Mesenteric fat pad (tissue), 1 donor: ENCODE data around the gene ACSL5. TPM values are rescaled to one million over a fixed set of nuclear protein-coding genes. Genes with fewer than 3 reads are reported as not detected.
"Not testable (repeated sequence)": the region's sequence is repeated elsewhere in the genome, so short reads cannot be mapped to it uniquely, and the experiment has no call there.

Source experiments
- DNase-seq: peaks from one replicate; pipeline ENCODE4 v3.0.0-alpha.2; 2020; ENCODE audit warnings: low spot score
- total RNA-seq: library from RNA; stranded (reverse); fragmentation: NEBNext Ultra II Directional; extraction: Animal tissue kit (Norgen Biotek cat#: 25700); gene quantifications from one replicate; pipeline ENCODE4 v1.2.1, GENCODE V29; 2021
- donor health status: DM: yes; HTN: yes; CAD: no.

Gene ACSL5
- total RNA-seq, 1 donor from 2014 or later = 41.9 TPM

DNA sequence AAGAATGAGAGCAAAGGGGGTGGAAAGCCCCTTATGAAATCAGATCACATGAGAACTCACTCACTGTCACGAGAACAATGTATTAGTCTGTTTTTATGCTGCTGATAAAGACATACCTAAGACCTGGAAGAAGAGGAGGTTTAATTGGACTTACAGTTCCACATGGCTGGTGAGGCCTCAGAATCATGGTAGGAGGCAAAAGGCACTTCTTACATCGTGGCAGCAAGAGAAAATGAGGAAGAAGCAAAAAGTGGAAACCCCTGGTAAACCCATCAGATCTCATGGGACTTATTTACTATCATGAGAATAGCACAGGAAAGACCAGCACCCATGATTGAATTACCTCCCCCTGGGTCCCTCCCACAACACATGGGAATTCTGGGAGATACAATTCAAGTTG, 32.9 kb downstream of the ACSL5 start:
- DNase-seq = not testable (repeated sequence)

DNA sequence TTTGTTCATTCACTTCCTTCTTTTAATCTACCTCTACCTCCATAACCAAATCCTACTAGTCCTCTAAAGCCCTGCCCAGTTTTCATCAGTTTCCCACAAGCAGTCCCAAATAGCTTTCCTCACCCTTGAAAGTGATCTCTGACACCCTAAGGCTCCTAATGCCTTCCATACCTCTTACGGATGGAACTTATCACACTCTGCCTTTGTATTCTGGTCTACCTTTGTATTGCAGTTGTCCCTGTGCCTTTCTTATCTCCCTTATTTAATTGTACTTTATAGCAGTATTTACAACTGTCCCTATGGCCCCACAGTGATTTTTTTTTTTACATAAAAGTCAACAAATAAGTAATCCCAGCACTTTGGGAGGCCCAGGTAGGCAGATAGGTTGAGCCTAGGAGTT, 33.8 kb downstream of the ACSL5 start:
- DNase-seq = no peak

DNA sequence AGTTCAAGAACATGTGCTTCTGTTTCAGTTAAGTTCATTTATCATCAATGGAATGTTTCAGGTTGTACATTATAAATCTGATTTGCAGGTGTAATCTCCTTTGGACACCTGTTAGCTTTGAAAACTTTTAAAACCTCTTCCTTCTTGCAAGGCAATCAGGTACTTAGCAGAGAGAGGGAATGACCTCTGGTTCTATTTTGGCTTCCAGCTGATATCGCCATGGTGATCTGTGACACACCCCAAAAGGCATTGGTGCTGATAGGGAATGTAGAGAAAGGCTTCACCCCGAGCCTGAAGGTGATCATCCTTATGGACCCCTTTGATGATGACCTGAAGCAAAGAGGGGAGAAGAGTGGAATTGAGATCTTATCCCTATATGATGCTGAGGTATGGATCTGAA, 35.4 kb downstream of the ACSL5 start:
- DNase-seq = no peak

DNA sequence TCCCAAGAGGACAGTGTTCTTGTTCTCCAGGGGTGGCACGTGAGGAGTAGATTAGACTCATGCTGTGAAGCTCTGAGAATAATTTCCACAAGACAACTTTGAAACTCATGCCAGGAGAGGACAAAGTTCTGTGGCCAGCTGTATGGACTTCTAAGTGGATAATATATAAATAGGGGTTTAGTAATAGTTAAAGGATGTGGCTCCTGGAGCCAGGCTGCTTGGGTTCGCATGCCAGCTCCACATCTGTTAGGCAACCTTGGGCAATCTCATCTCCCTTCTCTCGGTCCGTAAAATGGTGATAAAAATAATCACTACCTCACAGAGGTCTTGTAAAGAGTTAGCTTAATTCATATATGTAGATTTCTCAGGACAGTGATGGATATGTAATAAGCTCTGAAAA, 35.8 kb downstream of the ACSL5 start:
- no peak for DNase-seq

DNA sequence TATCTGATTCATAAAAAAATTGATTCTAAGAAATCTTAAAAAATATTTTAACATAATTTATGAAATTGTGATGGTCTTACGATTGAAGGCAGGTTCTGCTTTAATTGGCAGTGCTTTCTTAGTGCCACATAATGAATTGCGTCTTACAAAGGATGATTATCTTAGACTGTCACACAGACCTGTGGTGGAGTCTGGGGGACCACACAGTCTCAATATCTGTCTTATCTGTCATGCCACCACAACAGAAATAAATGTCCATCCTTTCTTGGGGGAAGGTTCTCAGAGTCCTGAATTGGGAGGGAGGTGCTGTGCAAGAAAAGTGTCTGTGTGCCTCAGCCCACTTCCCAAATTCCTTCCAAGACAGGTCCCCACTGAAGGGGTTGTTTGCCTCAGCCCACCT, 38.8 kb downstream of the ACSL5 start:
- DNase-seq = no peak

DNA sequence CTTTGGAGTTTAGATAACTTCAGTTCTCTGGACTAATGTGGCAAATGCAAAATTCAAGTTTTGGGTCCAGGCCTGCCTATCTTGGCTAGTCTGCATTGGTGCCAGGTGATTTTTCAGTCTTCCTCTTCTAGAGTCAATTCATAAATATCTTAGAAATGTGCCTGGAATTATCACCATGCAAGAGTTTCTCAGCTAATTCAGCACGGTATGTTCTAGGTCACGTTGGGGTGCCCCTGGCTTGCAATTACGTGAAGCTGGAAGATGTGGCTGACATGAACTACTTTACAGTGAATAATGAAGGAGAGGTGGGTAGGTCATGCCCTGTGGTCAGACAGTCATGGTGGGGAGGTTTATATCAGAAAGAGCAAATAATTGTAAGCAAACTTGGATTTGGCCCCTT, 47.8 kb downstream of the ACSL5 start:
- no peak for DNase-seq

DNA sequence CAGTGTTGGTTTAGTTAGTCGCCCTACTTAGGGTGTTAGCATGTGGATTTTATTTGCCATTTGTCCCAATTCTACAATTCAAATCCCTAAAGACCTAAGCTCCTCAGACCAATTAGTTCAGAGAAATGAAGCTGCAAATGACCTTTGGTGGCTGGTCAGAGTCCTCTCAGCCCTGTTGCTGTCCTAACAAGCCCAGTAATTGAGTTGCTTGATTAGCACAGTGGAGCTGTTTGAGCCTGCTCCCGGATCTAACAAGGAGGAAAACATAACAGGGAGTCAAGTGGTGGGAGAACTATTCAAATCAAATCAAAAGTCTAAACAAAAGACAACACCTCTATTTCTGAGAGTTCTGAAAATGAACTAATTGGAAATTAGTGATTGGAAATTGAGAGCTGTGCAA, 50.7 kb downstream of the ACSL5 start:
- no peak for DNase-seq

DNA sequence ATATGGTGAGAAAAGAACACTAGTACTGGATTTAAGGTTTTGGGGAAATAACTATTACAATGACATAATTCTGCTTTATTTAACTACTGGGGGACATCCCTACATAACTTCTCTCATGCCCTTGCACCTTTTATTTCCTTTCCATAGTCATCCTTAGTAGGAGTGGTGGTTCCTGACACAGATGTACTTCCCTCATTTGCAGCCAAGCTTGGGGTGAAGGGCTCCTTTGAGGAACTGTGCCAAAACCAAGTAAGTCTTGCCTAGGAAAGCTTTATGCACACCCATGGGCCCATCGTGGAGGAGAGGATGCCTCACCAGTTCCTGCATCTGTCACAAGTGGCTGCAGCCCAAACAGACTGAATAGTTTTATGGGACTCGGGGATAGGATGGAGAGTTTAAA, 52.2 kb downstream of the ACSL5 start:
- no peak for DNase-seq

DNA sequence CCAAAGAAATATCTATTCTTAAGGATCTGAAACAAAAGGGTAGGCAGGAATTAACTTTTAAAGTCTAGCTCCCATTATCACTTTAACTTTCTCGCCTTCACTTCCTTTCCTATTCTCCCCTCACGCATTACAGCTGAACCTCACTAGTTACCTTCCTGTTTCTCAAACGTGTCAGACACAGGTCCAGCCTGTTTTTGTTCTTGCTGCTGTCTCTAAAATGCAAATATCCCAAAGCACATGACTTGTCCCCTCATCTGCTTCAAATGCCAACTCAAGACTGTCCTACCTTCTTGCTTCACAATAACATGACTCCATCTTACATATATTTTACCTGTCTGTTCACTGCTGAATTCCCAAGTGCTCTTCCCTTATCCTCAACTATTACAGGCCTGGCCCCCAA, 55.2 kb downstream of the ACSL5 start:
- no peak for DNase-seq

DNA sequence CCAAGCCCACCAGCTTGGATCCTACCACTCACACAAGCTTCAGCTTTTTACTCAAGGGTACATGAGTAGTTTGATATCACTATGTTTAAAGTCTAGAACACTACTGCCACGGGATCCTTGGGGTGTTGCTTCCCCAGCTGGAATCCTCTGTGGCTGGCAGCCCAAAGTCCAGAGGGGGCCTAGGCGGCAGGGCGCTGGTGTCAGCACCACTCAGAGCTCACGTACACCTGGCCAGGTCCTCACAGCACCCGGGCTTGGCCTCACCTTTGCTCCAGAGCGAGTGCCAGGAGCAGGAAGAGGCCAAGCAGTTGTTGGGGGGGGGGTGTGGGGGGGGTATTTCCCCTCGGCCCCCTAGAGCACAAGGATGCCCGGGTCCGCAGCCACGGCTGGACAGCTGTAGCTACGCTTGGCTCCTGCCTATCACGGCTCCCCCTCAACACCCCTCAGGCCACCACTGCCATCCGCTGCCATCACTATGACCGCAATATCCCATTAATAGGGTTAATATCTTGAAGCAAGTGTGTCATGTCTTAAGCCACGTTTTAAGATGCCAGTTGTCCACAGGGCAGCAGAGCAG, 55.8 kb downstream of the ACSL5 start:
- no peak for DNase-seq

DNA sequence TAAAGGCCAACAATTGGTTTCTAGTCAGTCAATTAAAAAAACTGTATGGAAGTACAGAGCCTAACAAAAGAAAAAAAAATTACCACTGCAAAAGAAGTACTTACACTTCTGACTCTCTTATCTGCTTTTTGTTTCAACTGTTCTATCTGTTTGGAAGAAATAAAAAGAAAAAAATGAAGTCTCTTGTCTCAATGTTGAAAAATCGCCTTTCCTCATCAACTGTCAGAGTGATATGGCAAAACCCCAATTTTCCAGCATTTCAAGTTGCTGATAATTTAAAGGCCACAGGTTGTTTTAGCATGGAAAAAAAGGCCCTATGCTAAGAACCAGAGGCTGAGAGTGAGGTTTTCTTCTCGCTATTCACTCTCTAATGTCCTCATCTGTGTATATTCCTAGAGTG, 59.2 kb downstream of the ACSL5 start:
- DNase-seq = no peak

DNA sequence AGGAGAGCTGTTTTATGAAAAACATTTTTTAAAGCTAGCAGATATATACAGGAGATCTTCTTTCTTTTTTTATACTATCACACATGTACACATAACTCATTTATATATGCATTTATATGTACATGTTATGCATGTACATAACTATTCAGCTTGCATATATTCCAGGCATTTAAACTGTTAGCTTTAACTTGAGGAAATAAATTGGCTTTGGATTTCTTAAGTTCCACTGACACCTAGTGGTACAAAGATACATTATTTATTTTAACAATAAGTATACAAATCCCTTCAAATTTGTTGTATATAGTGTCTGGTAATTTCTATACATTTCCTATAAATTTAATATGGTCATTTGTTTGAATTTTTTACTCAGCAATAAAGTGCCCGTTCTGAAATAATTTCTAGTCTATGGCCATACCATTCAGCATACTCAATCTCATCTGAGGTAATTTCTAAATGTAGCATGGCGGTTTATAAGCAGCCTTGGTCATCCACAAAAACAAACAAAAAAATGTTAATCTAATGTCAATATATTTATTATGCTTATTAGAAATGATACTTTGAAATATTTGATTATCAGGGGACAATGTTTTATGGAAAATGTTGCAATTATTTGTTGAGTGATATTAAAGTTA, 61.2 kb downstream of the ACSL5 start:
- no peak for DNase-seq

DNA sequence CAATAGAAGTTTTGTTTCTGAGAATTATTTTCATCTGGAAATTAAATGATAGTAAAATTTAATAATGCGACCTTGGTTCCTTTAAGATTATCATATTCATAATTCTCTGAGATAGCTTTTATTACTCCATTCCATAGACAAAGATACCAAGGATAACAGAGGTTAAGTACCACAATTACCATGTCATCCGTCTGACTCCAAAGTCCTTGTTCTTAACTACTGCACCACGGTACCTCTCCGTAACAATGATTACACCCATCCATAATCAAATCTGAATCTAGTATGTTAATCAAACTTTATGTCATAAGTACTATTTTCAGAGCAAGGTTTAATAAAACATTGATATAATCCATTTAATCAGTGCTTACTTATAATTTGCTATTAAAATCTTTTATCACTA, 64.4 kb downstream of the ACSL5 start:
- DNase-seq = no peak

DNA sequence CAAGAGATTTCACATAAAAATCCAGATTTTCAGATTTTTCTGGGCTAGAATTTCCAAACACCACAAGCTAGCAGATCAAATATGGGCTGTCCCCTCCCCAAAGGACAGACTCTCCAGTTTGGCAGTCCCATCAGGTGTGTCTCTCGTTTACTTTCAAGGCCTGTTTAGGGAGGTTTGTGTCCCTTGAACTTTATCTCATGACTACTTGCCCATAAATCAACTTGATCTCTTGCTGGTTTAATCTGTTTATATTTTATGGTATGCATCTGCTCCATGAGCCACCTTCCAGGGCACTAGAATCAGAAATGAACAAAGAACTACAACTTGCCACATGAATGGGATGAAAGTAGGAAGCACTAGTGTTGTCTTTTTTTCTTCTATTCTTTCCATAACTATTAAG, 67.6 kb downstream of the ACSL5 start:
- DNase-seq = no peak

DNA sequence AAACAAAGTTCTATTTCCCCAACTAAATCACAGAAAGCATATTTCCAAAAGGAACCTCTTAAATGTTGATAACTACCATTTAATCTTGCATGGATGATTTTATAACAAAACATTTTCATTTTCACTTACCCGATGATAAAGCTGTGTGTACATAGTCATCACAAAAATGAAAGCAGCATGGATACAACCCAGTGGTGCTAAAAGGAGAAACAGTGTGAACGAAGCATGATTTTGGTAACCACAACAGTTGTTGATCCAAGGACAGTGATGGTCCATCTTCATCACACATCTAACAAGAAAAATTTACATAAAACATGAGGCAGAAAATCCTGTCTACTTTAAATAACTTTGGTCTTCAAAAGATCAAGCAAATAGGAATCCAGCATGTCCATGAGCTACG, 68.1 kb downstream of the ACSL5 start:
- DNase-seq = no peak

DNA sequence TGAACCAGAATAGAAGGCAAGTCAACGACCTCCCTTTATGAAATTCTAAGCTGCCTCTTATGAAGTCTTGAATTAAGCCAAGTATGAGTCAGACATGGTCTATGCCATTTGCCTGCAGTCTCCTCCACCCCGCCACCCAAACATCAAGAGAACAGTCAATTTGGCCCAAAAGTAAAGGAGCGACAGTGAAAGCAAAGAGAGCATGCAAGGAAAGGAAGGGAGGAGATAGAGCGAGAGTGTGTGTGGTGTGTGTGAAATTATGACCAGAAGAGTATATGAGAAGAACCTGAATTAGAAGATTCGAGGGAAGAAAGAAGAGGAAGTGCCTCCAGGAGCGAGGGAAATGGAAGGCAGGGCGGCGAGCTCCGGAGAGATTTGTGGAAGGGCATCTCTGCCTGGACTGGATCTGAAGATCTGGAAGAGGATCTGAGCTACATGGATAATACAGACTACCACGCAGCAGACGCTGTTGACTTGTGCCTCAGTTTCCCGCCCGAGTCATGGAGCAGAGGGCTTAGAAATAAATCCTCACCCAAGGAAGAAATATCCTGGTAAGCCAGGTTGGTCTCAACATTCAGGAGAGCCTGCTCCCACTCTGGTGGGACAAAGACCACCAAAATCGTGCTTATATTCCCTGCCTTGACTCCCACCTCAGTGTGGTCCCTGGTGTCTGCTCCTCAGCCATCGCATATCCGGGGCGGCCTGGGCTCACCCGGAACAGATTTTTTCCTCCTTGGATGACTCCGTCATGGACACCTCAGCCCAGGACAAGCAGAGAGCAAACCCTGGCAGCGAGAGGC, 72.3 kb downstream of the ACSL5 start:
- no peak for DNase-seq

DNA sequence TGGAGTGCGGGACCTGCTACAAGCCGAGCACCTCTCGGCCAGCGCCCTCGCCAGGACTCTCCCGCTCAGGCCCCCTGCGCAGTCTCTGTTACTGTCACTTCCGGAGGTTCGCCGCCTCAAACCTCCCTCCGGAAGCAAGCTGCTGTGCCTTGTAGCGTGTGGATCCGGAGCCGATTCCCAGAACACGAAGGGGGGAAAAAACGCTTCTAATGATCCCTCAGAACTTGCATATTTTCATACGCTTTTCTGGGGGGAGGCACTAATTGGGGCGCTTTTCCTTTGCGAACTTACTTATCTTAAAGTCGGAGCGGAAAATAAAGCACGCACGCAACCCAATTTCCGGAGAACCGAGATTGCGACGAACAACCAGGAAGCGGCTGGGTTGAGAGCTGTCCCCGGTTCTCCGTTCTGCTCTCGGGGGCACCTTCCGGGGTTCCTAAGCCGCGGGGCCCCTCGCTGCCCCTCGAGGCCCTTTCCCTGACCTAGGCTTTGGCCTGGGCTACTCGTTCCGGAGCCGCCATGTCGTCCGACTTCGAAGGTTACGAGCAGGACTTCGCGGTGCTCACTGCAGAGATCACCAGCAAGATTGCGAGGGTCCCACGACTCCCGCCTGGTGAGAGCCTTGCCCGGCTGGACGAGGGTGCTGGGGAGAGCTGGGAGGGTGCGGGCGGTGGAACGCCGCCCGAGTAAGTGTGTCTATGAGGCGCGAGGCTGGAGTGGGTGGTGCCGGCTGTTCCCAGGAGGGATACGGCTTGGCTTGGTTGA, 73.1 kb downstream of the ACSL5 start, which contains the start of the genes VTI1A and ZDHHC6:
VTI1A (plus strand) TSS at position 361 of the 765 bp plus-strand sequence; CDS start at position 520, 159 bp downstream.
ZDHHC6 (minus strand) TSS at position 60 of the 765 bp plus-strand sequence. CDS start 1,478 bp downstream, outside the sequence.
- peak; percentile 93 for DNase-seq

DNA sequence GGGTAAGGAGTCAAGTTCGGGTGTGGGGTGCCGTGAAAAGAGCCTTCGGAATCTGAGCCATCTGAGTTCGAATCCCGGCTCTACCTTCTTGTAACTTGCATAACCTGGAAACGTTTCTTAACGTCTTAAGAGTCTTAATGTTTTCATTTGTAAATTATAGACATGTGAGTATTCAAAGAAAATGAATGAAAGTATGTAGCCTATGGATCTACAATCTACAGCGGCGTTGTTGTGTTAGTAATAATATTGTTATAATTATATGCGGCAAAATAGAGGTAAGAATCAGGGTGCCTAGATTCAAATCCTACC, 73.7 kb downstream of the ACSL5 start:
- no peak for DNase-seq

DNA sequence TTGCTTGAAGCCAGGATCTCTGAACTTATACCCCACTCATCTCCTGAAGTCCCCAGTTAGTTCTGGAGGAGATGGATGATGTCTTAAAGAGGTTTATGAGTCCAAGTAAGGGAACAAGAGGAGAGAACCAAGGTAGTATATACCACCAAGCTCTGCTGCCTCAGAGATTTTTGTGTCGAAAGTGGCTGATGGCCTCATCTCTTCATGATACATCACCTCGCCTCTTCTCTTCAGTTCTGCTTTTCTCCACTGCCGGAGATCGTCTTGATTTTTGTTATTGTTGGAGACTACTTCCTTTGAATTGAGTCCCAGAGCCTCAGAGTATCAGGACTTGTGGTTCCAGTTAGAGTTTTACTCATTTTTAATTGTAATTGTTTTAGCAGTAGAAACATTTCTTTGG, 75.0 kb downstream of the ACSL5 start:
- no peak for DNase-seq

DNA sequence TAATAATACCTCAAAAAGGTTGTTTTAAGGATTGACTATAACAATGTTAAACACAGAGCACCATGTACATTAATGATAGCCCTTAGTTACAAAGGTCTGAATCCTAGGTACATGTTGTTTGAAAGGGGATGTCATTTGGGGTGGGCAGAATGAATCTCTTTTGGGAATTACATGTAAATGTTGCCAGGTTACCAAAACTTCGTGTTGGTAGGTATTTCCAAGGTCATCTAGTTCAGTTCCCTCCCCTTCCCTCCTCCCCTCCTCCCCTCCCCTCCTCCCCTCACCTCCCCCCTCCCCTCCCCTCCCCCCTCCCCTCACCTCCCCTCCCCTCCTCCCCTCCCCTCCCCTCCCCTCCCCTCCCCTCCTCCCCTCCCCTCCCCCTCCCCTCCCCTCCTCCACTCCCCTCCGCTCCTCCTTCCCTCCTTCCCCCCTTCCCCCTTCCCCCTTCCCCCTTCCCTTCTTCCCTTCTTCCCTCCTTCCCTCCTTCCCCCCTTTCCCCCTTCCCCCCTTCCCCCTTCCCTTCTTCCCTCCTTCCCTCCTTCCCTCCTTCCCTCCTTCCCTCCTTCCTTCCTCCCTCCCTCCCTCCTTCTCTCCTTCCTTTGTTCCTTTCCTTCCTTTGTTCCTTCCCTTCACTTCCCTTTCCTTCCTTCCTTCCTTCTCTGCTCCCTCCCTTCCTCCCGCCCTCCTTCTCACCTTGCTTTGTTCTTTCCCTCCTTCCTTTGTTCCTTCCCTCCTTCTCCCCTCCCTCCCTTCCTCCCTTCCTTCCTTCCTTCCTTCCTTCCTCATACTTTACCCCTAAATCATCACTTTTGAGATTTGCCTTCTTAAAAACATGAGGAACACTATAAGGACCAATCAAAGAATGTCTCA, 81.2 kb downstream of the ACSL5 start:
- no peak for DNase-seq

DNA sequence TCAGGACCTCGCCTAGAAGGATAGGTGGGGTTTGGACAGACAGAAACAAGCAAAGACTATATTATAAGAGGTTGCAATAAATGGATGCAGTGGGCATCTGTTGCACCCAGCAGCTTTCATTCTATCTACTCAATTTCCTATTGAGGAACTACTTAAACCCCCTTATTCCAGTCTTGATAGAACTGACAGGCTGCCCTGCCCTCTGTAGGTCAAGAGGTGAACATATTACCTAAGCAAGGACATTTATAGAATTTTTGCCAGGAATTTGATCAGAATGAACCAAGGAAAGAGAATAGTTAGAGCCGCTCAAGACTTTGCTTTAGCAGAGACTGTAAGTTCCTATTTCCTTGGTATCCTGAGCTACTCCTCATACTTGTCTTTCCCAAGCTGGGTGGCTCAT, 82.6 kb downstream of the ACSL5 start:
- no peak for DNase-seq
